HG03135 (cell line): Measurements from ENCODE around the gene BAG3.
"Not testable (repeated sequence)": the region's sequence is repeated elsewhere in the genome, so short reads cannot be mapped to it uniquely, and the experiment has no call there.

Experiments used
- ATAC-seq: cut with Tn5 transposase; IDR thresholded peaks from one replicate; pipeline ENCODE4 v1.9.1; 2021; ENCODE audit warnings: mild to moderate bottlenecking, moderate library complexity; ENCODE audit not compliant: unreplicated experiment

BAG3 gene

DNA sequence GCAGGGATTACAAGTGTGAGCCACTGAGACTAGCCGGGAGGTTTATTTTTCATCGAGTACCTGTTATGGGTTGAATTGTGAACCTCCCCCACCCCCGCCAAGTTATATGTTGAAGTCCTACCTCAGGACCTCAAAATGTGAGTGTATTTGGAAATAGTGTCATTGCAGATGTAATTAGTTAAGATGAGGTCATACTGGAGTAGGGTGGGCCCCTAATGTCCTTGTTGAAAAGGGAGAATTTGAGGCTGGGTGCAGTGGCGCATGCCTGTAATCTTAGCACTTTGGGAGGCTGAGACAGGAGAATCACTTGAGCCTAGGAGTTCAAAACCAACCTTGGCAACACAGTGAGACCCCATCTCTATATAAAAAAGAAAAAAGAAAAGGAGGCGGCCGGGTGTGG lies 10.8 kb upstream of the BAG3 start:
- ATAC-seq: no peak

DNA sequence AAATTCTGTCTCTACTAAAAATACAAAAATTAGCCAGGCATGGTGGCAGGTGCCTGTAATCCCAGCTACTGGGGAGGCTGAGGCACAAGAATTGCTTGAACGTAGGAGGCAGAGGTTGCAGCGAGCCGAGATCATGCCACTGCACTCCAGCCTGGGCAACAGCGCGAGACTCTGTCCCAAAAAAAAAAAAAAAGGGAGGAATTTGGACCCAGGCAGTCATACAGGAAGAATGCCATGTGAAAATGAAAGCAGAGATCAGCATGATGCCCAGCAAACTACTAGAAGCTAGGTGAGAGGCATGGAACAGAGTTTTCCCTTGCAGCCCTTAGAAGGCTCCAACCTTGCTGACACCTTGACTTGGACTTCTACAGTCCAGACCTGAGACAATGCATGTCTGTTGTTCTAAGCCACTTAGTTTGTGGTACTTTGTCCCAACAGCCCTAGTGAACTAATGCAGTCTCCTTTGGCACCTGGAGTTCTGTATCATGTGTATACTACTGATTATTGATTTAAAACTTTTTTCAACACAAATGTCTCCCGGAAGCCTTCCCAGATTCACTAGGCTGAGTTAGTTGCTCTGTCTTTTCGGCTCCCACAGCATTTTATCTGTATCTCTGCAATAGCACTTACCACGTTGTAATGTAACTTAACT lies 10.2 kb upstream of the BAG3 start:
- no peak for ATAC-seq

DNA sequence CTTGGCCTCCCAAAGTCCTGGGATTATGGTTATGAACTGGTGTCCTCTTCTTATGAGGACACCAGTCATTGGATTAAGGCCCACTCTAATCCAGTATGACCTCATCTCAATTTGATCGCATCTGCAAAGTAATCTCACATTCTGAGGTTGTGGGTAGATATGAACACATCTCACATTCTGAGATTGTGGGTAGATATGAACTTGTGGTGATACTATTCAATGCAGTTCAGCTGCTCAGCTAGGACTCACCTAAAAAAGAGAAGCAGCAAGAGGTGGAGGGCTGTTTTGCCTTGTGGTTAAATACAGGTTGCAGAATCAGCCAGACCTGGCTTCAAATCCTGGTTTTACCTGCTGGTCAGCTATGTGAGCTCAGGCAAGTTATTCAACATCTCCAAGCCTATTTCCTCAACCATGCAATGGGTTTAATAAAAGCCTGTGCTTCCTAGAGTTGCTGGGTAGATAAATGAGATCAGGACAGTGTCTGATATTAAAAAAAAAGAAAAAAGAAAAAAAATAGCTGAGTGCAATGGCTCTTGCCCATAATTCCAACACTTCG lies 8.5 kb upstream of the BAG3 start:
- no peak for ATAC-seq

DNA sequence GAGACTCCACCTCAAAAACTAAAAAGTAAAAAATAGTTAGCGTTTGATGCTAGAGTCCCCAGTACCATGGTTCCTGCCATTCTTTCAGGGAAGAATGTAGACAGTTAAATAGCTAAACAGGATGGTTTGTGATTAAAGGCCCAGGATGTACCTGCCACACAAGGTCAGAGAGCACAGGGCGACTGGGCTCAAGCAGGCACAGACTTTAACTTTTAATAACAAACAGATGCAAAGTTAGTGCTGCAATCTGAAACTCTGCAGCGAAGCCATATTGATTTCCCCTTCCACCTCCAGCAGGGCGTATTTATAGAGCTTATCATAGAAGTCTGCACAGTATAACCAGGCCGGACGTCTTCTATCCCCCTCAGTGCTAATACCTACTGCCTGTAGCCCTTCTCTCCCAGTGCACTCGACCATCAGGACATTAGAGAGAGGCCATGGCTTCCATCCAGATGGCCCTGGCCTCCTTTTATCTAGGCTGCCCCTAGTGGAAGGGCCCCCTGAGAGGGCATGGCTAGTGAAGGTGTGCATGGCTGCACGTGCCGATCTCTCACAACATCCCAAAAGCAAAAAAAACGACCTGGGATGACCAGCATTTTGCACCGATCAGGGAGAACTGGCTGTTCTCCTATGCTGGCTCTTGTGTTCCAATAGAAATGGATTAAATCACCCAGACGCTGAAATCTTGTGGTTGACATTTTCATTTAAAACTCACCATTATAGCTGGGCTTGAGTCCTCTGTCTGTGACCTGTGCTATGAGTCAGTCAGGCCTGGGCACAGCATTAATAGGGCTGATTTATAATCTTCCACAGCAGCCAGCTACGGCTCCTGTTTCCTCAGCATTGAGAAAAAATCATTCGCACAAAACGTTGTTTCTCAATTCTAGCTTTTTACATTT lies 7.6 kb upstream of the BAG3 start:
- no peak for ATAC-seq

DNA sequence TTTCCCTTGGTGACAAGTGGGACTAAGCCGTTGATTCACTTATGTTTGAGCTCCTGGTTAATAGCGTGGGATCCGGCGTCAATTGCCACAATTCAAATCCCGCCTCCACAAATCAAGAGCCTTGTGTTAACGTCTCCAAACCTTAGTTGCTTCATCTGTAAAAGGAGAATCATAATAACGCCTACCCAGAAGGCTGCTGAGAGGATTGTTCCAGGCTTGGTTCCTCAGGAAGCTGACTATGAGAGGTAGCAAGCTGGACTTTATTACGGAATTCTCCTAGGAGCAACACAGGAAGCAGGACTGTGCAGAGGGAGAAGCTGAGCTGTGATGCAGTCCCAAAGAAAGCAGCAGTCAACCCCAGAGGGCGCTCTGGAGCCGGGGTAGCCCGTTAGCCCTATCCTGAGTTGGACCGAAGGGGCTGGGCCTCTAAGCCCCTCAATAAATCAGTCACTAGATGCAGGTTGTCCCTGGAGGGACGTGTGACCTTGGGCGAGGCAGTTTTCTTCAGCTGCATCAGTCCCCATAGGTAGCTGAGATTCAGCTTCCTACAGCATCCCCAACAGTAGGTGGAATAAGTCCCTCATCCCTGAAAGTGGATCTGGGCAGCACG lies 6.9 kb upstream of the BAG3 start:
- ATAC-seq: no peak

DNA sequence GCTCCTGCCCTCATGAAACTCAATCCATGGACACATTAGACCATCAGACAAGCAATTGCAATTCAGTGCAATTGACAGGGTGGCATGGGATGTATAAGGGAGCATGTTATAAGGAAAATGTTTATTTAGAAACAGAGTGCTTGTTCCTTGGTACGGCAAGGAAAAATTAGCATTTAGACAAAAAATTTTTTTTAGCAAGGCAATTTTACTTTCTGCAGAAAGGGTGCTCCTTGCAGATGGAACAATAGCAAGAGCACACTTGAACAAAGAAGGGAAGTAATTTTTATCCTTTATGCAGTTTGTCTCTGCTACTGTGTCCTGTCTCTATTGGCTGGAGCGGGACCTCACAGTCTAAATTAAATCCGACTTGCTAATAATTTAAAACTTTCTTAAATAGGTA lies 6.2 kb upstream of the BAG3 start:
- ATAC-seq: no peak

DNA sequence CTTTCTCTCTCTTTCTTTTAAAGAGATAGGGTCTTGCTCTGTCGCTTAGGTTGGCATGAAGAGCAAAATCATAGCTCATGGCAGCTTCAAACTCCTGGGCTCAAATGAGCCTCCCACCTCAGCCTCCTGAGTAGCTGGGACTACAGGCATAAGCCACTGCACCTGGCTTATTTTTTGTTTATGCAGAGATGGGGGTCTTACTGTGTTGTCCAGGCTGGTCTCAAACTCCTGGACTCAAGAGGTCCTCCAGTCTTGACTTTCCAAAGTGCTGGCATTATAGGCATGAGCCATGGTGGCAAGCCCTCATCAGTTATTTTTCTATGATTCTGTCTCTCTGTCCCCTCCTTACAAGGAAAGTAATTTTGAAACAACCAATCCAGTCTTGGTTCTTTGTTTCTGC lies 1.1 kb upstream of the BAG3 start:
- ATAC-seq: no peak

DNA sequence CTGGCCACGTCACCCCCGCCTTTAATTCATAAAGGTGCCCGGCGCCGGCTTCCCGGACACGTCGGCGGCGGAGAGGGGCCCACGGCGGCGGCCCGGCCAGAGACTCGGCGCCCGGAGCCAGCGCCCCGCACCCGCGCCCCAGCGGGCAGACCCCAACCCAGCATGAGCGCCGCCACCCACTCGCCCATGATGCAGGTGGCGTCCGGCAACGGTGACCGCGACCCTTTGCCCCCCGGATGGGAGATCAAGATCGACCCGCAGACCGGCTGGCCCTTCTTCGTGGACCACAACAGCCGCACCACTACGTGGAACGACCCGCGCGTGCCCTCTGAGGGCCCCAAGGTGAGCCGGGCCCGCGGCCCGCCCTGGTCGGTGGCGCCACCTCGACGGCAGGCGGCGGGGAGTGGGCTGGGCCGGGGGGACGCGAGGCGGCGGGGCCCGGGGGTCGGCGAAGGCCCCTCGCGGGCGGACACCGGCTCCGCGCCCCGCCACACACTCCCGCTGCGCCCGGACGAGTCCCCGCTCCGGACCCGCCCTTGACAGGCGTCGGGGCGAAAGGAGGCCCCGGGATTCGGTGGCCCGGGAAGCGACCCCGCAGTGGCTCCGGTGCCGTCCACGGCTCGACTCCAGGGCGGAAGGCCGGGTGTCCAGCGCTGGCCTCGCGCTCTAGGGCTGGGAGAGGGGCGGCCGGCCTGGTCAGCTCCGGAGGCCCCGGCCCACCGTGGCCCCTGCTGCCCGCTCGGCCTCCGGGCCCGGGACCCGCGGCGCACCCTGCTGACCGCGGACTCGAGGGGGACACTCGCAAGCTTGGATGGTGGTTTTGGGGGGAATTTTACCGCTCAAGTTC lies 557 bp downstream of the BAG3 start:
- no peak for ATAC-seq

DNA sequence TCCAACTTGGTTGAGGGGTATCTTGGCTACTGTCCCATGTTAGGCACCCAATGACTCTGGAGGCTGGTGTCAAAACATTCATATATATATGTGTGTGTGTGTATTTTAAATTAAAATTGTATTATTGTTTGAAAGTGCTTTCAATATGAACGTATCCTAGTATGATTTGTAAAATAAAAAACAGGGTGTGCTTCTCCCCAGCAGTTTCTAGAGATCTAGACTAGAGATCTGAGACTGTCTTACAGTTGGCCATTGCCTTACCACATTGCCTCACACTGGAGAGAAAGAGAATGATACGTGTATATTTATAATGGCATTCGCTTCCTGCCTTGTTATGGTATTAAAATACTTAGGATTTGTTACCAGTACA lies 1.2 kb downstream of the BAG3 start:
- ATAC-seq: no peak

DNA sequence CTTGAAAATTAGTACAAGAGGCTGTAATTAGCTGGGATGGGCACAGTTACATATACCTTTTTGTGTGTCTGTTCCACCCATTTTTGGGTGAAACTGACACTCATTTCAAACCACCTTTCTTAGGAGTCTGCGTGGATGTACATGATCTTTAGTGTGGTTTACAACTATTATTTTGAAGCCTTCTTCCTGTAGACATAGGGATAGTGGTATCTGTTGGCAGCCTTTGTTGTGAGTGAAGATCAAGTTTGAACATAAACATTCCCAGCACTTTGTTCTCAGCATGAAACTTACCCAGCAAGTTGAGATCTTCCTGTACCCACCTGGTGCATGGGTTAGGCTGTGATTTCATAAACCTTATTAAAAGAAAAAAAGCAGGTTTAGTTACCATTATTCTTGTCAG lies 2.0 kb downstream of the BAG3 start:
- no peak for ATAC-seq

DNA sequence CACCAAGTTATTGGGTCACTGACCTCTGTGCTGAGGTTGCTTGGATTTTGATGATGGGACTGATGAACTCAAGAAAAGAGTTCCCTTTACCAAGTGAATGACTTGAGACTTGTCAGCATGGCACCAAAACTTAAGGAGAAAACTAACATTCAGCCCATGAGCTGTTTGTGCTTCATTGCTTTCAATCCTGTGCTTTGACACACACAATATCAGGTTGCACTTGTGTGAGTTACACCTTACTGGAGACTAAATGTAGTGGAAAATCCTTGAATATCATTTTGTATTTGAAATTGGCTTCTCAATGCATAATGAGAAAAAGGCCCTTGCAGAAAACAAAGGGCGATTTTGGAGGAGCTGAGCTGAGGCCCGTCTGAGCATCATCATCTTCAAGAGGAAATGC lies 2.7 kb downstream of the BAG3 start:
- no peak for ATAC-seq

DNA sequence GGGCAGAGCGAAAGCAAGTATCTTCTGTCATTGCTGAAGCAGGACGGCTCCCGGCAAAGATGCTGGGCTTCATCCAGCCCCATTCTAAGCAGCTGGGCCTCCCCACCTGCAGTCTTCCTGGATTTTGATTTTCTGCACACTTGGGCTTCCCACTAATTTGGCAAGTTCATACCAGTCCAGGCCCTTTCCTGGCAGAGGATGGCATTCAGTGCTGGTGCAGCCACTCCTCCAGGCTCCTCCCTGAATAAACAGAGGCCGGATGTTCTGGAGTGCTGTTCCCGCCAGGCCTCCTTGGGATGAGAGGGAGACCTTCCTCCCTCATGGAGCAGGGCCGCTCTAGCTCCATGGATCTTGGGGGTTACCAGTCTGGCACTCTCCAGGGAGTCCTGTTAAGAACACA lies 3.4 kb downstream of the BAG3 start:
- ATAC-seq: no peak

DNA sequence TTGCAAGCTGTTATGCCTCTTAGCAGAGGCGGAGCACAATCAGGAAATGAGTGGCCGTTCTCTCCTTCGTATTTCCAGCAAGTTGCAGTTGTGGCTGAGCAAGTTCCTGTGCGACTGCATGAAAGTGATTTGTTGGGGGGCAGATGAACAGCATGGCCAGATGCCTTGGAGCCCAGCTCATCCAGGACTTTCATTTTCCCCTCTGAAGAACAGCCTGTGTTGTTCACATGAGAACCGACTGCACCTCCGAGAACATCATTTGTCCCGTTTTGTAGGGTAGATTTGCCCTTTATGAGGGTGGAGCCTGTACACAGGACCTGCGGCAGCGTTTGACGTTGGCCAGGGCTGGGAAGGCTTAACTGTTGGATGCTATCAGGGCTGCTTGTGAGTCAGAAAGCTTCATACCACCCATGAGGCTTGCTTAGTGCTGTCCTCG lies 4.4 kb downstream of the BAG3 start:
- no peak for ATAC-seq

DNA sequence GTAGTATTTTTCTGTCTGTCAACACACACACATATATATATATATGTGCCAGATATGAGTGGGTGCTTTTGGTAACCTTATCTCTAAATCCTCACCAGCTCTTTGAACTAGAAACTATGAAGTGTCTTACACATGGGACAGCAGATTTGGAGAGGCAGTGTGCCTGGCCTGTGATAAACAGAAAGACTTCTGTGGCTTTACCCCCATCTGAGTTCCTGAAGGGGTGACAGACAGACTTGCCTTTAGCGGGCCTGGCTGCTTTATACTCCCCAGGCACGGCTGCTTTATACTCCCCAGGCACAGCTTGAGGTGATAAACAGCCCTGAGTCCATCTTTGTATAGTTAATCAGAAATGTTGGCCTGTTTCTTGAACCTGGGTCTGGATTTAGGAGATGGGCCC lies 5.6 kb downstream of the BAG3 start:
- ATAC-seq: no peak

DNA sequence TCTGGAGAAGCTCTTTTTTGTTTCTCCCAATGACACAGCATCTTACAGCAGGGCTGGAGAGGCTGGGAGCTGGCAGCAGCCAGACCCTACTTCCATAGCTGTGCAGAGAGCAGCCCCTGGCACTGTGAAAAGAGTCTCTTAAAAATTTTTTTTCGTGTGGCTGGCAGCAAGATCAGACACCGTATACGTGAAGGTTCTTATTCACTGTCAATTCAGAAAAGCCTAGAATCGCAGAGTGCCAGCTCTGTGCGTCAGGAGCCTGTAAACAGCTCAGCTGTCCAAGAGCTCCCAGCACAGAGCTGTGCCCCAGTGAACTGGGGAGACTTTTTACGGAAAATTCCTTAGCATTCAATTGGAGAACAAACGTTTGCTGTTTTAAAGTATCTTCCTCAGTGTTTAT lies 6.5 kb downstream of the BAG3 start:
- no peak for ATAC-seq

DNA sequence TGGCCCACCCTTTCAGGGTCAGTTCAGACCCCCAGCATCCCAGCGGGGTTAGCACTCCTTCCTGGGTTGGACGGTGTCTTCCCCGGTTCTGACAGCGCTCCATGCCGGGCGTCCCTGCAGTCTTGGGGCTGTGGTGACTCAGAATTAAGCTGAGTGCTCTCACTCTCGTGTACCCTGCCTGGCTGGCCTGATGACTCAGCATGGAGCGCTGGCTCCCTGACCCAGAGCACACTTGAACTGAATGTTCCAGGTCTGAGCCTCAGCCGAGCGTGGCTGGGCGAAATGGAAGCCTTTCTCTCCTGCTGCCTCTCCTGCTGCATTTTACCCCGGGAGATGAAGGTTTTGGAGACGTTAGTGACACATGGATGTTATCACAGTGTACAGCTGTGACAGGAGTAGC lies 7.1 kb downstream of the BAG3 start:
- ATAC-seq: no peak

DNA sequence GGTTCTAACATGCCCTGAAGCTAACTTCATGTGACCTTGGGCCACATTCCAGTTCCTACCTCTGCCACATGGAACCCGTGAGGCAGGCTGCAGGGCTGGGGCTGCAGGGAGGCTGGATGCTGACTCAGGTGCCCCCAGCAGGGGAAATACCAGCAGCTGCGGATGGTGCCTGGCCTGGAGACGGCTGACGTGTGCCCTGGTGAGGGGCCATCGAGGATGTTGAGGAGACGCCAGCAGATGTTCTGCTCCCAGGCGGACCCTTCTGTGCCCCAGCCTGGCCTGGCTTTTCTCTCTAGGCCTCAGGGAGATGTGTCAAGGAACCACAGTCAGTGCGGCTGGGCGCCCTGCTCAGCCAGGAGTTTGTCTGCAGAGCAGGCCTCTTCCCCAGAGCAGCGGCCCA lies 8.8 kb downstream of the BAG3 start:
- no peak for ATAC-seq

DNA sequence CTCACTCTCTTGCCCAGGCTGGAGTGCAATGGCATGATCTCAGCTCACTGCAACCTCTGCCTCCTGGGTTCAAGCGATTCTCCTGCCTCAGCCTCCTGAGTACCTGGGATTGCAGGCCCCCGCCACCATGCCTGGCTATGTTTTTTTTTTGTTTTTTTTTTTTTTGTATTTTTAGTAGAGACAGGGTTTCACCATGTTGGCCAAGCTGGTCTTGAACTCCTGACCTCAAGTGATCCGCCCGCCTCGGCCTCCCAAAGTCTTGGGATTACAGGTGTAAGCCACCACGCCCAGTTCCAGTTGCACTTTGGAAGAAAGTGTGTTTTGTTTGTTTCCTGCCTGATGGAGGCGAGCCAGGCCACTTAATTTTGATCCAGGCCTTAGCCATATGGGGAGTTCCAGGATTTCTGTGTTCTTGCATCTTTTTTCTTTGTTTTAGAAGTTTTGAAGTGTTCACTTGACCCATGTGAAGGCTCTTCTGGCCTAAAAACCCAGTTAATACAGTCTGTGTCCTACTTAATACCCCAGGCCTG lies 11.0 kb downstream of the BAG3 start:
- ATAC-seq: not testable (repeated sequence)

DNA sequence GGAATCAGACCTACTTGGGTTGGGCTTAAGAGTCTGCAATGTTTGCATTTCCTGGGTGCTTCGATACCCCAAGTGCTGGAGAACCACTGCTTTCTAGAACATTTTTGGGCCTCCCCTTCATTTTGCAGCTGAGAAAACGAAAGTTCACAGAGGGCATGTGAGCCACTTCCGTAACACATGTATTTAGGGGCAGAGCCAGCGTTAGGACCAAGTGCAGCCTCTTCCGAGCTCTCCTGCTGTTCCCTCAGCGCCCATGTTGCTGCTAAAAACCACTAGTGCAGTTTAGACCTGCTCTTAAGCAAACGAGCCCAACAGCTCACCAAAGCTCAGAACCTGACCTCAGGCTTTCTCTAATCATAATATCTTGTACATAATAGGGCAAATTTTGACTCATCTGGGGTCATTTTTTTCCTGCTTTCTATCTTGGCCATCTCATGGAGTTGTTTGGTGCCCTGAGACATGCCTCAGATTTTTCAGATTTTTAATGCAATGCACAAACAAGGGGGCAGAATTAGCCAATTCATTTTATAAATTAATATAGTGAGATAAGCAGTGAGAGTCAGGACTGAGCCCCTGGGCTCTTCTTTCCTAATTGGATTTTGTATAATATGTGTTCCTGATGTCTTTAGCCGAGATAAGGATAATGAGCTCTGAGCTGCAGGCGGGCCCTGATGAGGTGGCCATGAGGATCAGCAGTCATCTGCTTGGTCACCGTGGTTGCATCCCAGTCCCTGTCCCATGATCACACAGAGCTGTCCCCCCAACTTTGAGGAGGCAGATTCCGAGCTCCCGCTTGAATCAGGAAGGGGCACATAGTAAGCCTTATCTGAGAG lies 12.9 kb downstream of the BAG3 start:
- ATAC-seq: no peak
